Caco-2 (cell line): ENCODE measurements around the gene NUP210L. TPM values are rescaled to one million over a fixed set of nuclear protein-coding genes. Genes with fewer than 3 reads are reported as not detected.
"Not testable (repeated sequence)": the region's sequence is repeated elsewhere in the genome, so short reads cannot be mapped to it uniquely, and the experiment has no call there.

Source experiments
- BruUV-seq: library from RNA; stranded (reverse); fragments of 400-500 nt; replicated peaks from 2 replicates; lab custom pipeline; 2021; lab: Mats Ljungman, UMichigan
- CTCF ChIA-PET: fragments of 300-600 bp; sonication (Branson Sonifier 250); formaldehyde crosslinking; loops from one replicate; lab custom pipeline; 2022; ENCODE audit warnings: antibody characterized with exemption; lab: Charles Lee
- POLR2A ChIA-PET: fragments of 300-600 bp; sonication (Branson Sonifier 250); formaldehyde crosslinking; loops from one replicate; lab custom pipeline; 2022; ENCODE audit warnings: antibody characterized with exemption; lab: Charles Lee
- DNase-seq, 2 experiments: peaks; one replicate each; pipeline versions ENCODE4 v3.0.0 to v3.0.0-alpha.2; 2020 to 2022
- H3K27me3 ChIP-seq: replicated peaks from 2 replicates; pipeline ENCODE4 v1.6.0; 2011; ENCODE audit warnings: low read length; ENCODE audit not compliant: control insufficient read depth, insufficient read depth
- H3K36me3 ChIP-seq: 2 replicates; pipeline ENCODE4 v1.5.1; 2011; ENCODE audit warnings: low read length; ENCODE audit not compliant: control insufficient read depth, insufficient read depth
- H3K4me1 ChIP-seq: fragments of 250-450 bp; sonication (Bioruptor Pico); 2 replicates; pipeline ENCODE4 v1.5.1; 2020; ENCODE audit warnings: mild to moderate bottlenecking
- H3K4me3 ChIP-seq: 2 replicates; pipeline ENCODE4 v1.5.1; 2011; ENCODE audit warnings: low read depth, mild to moderate bottlenecking, control low read depth, low read length
- H3K9me3 ChIP-seq: fragments of 250-450 bp; sonication (Bioruptor Pico); 2 replicates; pipeline ENCODE4 v1.5.1; 2020; ENCODE audit warnings: mild to moderate bottlenecking, moderate library complexity
- H3K27ac Mint-ChIP-seq: one replicate; pipeline ENCODE4 v1.8.0; 2022; ENCODE audit warnings: mixed read lengths; ENCODE audit not compliant: unreplicated experiment
- H3K27me3 Mint-ChIP-seq: one replicate; pipeline ENCODE4 v1.8.0; 2022; ENCODE audit warnings: mixed read lengths; ENCODE audit not compliant: insufficient read depth, unreplicated experiment
- H3K36me3 Mint-ChIP-seq: one replicate; pipeline ENCODE4 v1.8.0; 2022; ENCODE audit warnings: mild to moderate bottlenecking, mixed read lengths; ENCODE audit not compliant: insufficient read depth, unreplicated experiment
- H3K4me1 Mint-ChIP-seq: one replicate; pipeline ENCODE4 v1.8.0; 2022; ENCODE audit warnings: low read depth, mixed read lengths; ENCODE audit not compliant: unreplicated experiment
- H3K4me3 Mint-ChIP-seq: one replicate; pipeline ENCODE4 v1.8.0; 2022; ENCODE audit warnings: mild to moderate bottlenecking, moderate library complexity, mixed read lengths; ENCODE audit not compliant: unreplicated experiment
- H3K9me3 Mint-ChIP-seq: one replicate; pipeline ENCODE4 v1.8.0; 2022; ENCODE audit warnings: mixed read lengths; ENCODE audit not compliant: unreplicated experiment
- intact Hi-C: fragments of 100-400 bp; cut with micrococcal nuclease; formaldehyde crosslinking; loops from one replicate; pipeline ENCODE4 v1.10.0; 2022; ENCODE audit not compliant: unreplicated experiment
- total RNA-seq: library from RNA; stranded (reverse); gene quantifications from 2 replicates; pipeline ENCODE4 v1.2.3, GENCODE V29; 2022
- TF ChIP-seq, protein P1 (sequence below), 2 experiments: fragments of 200-600 bp in 1 of 2; IDR thresholded peaks; 1 replicate in 1 of 2; 2 replicates in 1 of 2; pipeline versions ENCODE4 v1.5.1 to v1.8.0; 2011 to 2022; ENCODE audit warnings: antibody characterized with exemption in 1 of 2, control low read depth in 1 of 2, inconsistent platforms in 1 of 2, low read depth in 1 of 2, low read length in 1 of 2, mild to moderate bottlenecking in 1 of 2, moderate library complexity in 1 of 2; ENCODE audit not compliant: insufficient read depth in 1 of 2, severe bottlenecking in 1 of 2, unreplicated experiment in 1 of 2

The NUP210L gene
- total RNA-seq, 1 experiment from 2014 or later, result 0.07 TPM

DNA sequence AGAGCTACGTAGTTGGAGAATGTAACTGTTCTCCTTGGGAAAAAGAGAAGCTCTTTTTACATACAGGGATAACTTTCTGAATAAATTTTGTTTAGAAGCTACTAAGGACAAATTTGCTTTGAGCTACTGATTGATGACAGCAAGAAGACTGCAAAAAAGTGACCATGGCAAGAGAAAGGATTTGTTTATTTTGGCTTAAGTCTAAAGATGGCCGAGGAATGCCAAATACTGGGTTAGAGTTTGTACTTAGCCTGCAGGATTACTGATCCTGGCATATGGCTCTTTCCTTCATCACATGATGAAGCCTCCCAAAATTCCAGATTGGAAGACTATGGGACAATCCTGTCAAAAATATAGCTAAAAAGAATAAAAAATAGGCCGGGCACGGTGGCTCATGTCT is 135.6 kb downstream of the NUP210L start:
- POLR2A ChIA-PET, result no interaction called here
- intact Hi-C loops, result no loop called here
- Mint-ChIP-seq H3K27ac (no peak overlapping the region), H3K27me3 (no peaks in the 10 kb centered on the region), H3K9me3 (no peaks in the 10 kb centered on the region), H3K4me1 (peaks cover 10% of the 10 kb centered on the region), H3K36me3 (no peaks in the 10 kb centered on the region), H3K4me3 (no peak overlapping the region)
- Histone ChIP-seq H3K4me1 (peaks cover 3% of the 10 kb centered on the region; the same call in 1 of the 2 replicates), H3K9me3 (no peaks in the 10 kb centered on the region), H3K36me3 (no peaks in the 10 kb centered on the region), H3K27me3 (no peaks in the 10 kb centered on the region), H3K4me3 (no peak overlapping the region)
- BruUV-seq, result no TSS peak
- CTCF ChIA-PET, result no interaction called here
- no peak for DNase-seq
- TF ChIP-seq, protein P1, sequence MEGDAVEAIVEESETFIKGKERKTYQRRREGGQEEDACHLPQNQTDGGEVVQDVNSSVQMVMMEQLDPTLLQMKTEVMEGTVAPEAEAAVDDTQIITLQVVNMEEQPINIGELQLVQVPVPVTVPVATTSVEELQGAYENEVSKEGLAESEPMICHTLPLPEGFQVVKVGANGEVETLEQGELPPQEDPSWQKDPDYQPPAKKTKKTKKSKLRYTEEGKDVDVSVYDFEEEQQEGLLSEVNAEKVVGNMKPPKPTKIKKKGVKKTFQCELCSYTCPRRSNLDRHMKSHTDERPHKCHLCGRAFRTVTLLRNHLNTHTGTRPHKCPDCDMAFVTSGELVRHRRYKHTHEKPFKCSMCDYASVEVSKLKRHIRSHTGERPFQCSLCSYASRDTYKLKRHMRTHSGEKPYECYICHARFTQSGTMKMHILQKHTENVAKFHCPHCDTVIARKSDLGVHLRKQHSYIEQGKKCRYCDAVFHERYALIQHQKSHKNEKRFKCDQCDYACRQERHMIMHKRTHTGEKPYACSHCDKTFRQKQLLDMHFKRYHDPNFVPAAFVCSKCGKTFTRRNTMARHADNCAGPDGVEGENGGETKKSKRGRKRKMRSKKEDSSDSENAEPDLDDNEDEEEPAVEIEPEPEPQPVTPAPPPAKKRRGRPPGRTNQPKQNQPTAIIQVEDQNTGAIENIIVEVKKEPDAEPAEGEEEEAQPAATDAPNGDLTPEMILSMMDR (IDR thresholded peaks at IDR 0.05; ENCODE audit: insufficient read depth in 1 of 2, low read depth in 1 of 2, low read length in 1 of 2, severe bottlenecking in 1 of 2, unreplicated experiment in 1 of 2), result no peak

DNA sequence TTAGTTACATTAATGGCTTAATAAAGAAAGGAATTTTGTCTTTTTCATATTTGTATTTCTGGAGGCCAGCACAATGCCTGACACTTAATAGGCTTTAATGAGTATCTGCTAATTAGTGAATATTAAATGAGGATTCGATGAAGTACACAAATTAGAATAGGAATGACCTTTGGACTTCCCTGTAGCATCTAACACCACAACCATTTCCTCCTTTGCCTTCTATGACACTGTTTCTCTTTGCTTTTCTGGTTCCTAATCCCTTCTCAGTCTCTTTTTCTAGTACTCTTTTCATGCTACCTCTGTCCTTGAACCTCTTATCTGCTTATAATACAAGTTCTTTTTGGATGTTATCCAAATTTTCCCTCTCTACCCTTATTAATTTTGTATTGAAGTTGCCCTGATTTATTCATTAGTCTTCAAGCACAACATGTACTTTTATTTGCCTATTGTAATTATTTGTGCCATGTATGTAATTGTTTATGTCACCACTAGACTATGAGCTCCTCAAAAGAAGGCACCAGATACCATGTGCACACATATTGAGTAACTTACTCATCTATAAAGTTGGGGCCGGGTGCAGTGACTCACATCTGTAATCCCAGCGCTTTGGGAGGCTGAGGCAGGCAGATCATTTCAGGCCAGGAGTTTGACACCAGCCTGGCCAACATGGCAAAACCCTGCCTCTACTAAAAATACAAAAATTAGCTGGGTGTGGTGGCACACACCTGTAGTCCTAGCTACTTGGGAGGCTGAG is 140.5 kb downstream of the NUP210L start:
- TF ChIP-seq, protein P1 (IDR thresholded peaks at IDR 0.05; ENCODE audit: insufficient read depth in 1 of 2, low read depth in 1 of 2, low read length in 1 of 2, severe bottlenecking in 1 of 2, unreplicated experiment in 1 of 2), result no peak
- H3K36me3 ChIP-seq, result no peaks in the 10 kb centered on the region
- intact Hi-C loops, result no loop called here
- H3K4me3 Mint-ChIP-seq, result no peak overlapping the region
- BruUV-seq, result no TSS peak
- CTCF ChIA-PET, result interaction anchor here (0.8 kb wide), 1 partner anchor 90 kb away, joined by 3 read pairs; no protein-coding TSS in a partner anchor
- H3K4me3 ChIP-seq, result no peak overlapping the region
- H3K4me1 ChIP-seq, result peaks cover 6% of the 10 kb centered on the region; the same call in 1 of the 2 replicates
- DNase-seq, result no peak
- no peaks in the 10 kb centered on the region for H3K9me3 ChIP-seq
- H3K9me3 Mint-ChIP-seq, result no peaks in the 10 kb centered on the region
- no peaks in the 10 kb centered on the region for H3K27me3 ChIP-seq
- H3K27me3 Mint-ChIP-seq, result no peaks in the 10 kb centered on the region
- peaks cover 13% of the 10 kb centered on the region for H3K4me1 Mint-ChIP-seq
- no peaks in the 10 kb centered on the region for H3K36me3 Mint-ChIP-seq
- POLR2A ChIA-PET, result no interaction called here
- H3K27ac Mint-ChIP-seq, result no peak overlapping the region

DNA sequence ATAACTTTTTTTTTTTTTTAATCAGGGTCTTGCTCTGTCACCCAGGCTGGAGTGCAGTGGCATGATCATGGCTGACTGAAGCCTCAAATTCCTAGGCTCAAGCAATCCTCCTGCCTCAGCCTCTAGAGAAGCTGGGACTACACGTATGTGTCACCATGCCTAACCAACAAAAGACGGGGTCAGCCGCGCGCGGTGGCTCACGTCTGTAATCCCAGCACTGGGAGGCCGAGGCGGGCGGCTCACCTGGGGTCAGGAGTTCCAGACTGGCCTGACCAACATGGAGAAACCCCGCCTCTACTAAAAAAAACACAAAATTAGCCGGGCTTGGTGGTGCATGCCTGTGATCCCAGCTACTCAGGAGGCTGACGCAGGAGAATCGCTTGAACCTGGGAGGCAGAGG is 142.3 kb downstream of the NUP210L start:
- H3K4me3 ChIP-seq, DNase-seq, H3K27me3 Mint-ChIP-seq, H3K4me1 ChIP-seq, H3K27ac Mint-ChIP-seq, intact Hi-C loops, H3K27me3 ChIP-seq, H3K4me3 Mint-ChIP-seq, BruUV-seq, H3K36me3 ChIP-seq, CTCF ChIA-PET, H3K36me3 Mint-ChIP-seq, H3K9me3 ChIP-seq, H3K9me3 Mint-ChIP-seq, POLR2A ChIA-PET: not testable (repeated sequence)
- H3K4me1 Mint-ChIP-seq, result peaks cover 13% of the 10 kb centered on the region
